CD4-positive, alpha-beta T cell treated with Interleukin-6 for 4 hours (primary cell): ENCODE data around the gene OXCT2.
"Not testable (repeated sequence)": the region's sequence is repeated elsewhere in the genome, so short reads cannot be mapped to it uniquely, and the experiment has no call there.

Source experiments
- DNase-seq: peaks from one replicate; pipeline ENCODE4 v3.0.0-alpha.2; 2020; ENCODE audit warnings: mixed read lengths

Gene OXCT2

GRCh38 chr1:39787108-39787375 is 15.9 kb upstream of the OXCT2 start:
- not testable (repeated sequence) for DNase-seq

- not testable (repeated sequence) for DNase-seq
Observed at GRCh38 chr1:39786303-39787107, 15.4 kb upstream of the OXCT2 start.

GRCh38 chr1:39782685-39783084 is 11.5 kb upstream of the OXCT2 start:
- DNase-seq = not testable (repeated sequence)

- no peak for DNase-seq
Observed at GRCh38 chr1:39782103-39782502, 11.0 kb upstream of the OXCT2 start.

- no peak for DNase-seq
Observed at GRCh38 chr1:39781349-39781715, 10.2 kb upstream of the OXCT2 start.

- DNase-seq = no peak
Observed at GRCh38 chr1:39779821-39780220, 8.7 kb upstream of the OXCT2 start.

- DNase-seq = no peak
Observed at GRCh38 chr1:39779137-39779536, 8.0 kb upstream of the OXCT2 start.

GRCh38 chr1:39778463-39779099 is 7.4 kb upstream of the OXCT2 start:
- DNase-seq = not testable (repeated sequence)

- DNase-seq = not testable (repeated sequence)
Observed at GRCh38 chr1:39777896-39778295, 6.7 kb upstream of the OXCT2 start.

GRCh38 chr1:39777306-39777705 is 6.2 kb upstream of the OXCT2 start:
- DNase-seq = no peak

GRCh38 chr1:39776886-39777285 is 5.7 kb upstream of the OXCT2 start:
- no peak for DNase-seq

- no peak for DNase-seq
Observed at GRCh38 chr1:39776400-39776713, 5.2 kb upstream of the OXCT2 start.

- DNase-seq = not testable (repeated sequence)
Observed at GRCh38 chr1:39775676-39776399, 4.7 kb upstream of the OXCT2 start.

GRCh38 chr1:39775141-39775540 is 4.0 kb upstream of the OXCT2 start:
- not testable (repeated sequence) for DNase-seq

GRCh38 chr1:39773369-39773979 is 2.3 kb upstream of the OXCT2 start:
- not testable (repeated sequence) for DNase-seq

GRCh38 chr1:39770100-39771021 is 787 bp downstream of the OXCT2 start:
- DNase-seq = not testable (repeated sequence)

- not testable (repeated sequence) for DNase-seq
Observed at GRCh38 chr1:39769502-39769901, 1.6 kb downstream of the OXCT2 start.

GRCh38 chr1:39766466-39766865 is 4.7 kb downstream of the OXCT2 start:
- DNase-seq = not testable (repeated sequence)

- DNase-seq = not testable (repeated sequence)
Observed at GRCh38 chr1:39764512-39764911, 6.6 kb downstream of the OXCT2 start.

- DNase-seq = not testable (repeated sequence)
Observed at GRCh38 chr1:39763619-39764374, 7.4 kb downstream of the OXCT2 start.
